GM19372 (cell line): ENCODE data around the gene DCDC2C.

Source experiments
- ATAC-seq: cut with Tn5 transposase; IDR thresholded peaks from one replicate; pipeline ENCODE4 v1.9.1; 2021; ENCODE audit warnings: mild to moderate bottlenecking, low read depth, moderate library complexity; ENCODE audit not compliant: unreplicated experiment

DCDC2C gene

GRCh38 chr2:3708576-3708975 lies 5.2 kb downstream of the DCDC2C start:
- ATAC-seq, result no peak

- no peak for ATAC-seq
Observed at GRCh38 chr2:3709225-3709624, 5.8 kb downstream of the DCDC2C start.

DNA sequence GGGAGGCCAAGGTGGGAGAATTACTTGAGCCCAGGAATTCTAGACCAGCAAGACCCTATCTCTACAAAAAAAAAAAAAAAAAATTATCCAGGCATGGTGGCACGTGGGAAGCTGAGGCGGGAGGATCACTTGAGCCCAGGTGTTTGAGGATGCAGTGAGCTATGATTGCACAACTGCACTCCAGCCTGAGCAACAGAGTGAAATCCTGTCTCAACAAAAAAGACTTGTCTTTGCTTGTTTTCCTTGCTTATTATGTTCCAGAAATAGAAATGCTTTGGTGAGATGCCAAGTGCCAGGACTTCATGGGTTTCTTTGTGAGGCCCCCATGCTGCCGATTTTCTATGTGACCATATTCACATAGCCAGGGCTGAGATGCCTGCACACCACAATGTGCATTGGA lies 9.0 kb downstream of the DCDC2C start:
- ATAC-seq, result no peak

DNA sequence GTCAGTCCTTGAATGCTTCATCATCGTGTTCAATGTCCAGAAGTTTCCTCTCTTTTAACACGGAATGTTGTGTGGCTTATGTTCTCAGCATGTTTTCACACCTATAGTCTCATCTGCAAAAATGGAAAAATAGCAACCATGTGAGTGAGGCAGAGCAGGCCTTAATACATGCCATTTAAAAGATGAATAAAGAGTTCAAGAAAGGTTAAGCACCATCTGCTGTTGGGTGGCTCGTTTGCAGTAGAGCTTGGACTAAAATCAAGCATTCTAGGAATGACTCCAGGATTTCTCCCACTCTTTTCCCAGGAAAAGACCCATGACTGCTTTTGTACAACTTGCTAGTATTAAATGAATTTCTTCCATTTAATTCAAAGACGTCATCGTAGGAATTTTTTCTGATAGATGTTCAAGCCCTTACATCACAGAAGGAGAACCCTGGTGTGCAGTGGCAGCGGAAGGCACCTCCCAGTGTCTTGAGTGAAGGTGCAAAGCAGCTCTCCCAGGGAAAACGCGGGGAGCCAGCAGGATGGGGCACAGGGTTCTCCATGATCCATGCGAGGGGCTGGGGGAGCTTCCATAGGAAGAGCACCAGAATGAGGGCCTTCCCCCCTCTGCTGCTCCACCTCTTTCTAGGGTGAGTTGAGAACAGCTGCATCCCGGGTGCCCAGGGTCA lies 9.6 kb downstream of the DCDC2C start:
- ATAC-seq, result no peak

DNA sequence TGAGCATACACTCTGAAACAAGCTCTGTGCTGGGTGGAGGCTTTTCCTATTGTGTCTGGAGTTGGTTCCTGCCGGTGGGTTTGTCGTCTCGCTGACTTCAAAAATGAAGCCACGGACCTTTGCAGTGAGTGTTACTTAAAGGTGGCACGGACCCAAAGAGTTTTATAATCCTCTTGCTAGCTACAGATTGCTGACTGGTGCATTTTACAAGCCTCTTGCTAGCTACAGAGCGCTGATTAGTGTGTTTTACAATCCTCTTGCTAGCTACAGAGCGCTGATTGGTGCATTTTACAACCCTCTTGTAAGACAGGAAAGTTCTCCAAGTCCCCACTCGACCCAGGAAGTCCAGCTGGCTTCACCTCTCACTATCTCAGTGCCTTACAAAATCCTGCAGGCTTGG lies 15.3 kb downstream of the DCDC2C start:
- no peak for ATAC-seq

GRCh38 chr2:3725002-3725401 lies 21.6 kb downstream of the DCDC2C start:
- no peak for ATAC-seq

- no peak for ATAC-seq
Observed at GRCh38 chr2:3725458-3726250, 22.3 kb downstream of the DCDC2C start.

DNA sequence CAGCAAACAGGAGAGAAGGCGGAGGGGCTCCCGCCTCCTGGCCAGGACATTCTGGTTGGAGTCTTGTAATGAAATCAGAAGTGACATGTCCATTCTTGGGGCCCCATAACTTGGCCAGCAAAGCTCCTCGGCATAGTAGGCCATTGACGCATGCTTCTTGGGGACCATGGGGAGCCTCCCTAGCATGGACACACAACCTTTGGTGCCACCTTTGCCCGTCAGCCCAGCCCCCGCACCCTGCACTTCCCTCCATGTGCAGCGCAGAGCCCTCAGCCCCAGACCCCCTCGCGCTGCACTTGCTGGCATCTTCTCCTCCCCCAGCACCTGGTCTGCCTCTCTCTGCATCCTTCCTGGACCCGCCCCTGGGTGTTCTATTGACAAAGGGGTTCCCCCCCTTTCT lies 23.1 kb downstream of the DCDC2C start:
- no peak for ATAC-seq

GRCh38 chr2:3727397-3728045 lies 24.1 kb downstream of the DCDC2C start:
- ATAC-seq, result no peak

GRCh38 chr2:3728104-3729054 lies 25.0 kb downstream of the DCDC2C start:
- no peak for ATAC-seq

GRCh38 chr2:3729055-3729448 lies 25.7 kb downstream of the DCDC2C start:
- no peak for ATAC-seq

DNA sequence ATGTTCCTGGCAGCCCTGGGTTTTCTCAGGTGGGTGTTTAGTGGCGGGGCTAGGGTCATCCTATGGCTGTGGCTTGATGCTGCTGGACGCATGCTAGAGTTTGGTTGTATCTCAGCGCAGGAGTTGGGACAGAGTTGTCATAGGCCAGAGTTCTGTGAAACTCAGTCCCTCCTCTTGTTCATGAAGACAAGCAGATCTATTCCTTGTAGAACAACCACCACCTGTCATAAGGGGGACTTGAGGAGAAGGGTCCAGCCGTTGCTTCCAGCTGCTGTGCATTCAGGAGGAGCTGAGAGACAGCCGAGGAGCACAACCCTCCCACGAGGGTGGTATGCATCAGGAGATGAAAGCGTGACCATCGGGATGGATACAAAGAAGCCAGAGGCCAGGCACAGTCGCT lies 26.4 kb downstream of the DCDC2C start:
- no peak for ATAC-seq

DNA sequence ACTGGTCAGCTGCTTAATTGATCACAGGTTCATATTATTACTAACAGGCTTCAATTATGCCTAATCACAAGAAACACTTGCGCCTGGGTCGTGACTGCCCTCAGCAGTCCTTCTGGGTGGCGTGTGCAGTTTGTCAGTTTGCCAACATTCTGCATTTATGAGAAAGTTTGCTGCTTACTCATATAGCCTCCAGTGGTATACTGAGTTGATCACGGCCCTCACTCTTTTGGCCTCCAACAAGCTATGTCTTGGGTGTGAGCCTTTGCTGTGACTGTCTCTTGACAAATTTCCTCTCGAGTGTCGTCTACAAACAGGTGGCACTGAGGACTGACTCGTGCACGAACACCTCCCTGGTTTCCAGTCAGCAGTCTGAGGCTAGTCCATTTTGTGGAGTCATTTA lies 27.3 kb downstream of the DCDC2C start:
- no peak for ATAC-seq

DNA sequence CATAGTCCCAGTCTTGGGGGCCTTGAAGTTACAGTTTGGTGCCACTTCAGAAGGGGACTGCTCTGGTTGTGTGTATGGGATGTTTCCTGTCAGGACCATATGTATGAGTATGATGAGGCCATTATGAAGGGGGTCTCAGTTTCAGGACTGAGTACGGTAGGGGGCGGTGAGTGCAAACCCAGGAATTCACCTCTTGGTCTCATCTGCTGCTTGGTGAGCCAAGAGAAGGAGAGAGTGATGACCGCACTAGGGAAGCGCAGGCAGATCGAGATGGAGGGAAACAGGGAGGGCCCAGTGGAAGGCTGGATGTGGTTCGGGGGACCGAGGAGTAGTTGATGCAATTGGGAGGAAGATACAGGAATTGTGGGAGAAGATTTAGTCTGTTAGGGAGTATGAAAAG lies 28.5 kb downstream of the DCDC2C start:
- ATAC-seq, result no peak

DNA sequence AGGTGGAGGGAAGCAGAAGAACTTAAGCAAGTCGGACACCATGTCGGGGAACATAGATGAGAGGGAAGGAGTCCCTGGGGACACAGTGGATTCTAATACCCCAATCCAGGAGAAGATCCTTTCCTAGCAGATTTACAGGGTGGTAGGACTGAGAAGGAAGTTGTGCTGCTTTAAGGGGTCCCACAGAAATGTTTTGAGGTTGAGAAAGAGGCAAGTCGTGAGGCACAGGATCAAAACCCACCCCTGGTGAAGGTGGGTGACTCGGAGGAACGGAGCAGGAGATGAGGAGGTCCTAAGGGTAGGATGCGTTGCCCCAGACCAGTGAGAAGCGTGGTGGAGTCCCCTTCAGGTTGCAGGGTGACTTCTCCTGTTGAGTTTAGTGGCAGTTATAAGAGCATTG lies 32.7 kb downstream of the DCDC2C start:
- no peak for ATAC-seq

DNA sequence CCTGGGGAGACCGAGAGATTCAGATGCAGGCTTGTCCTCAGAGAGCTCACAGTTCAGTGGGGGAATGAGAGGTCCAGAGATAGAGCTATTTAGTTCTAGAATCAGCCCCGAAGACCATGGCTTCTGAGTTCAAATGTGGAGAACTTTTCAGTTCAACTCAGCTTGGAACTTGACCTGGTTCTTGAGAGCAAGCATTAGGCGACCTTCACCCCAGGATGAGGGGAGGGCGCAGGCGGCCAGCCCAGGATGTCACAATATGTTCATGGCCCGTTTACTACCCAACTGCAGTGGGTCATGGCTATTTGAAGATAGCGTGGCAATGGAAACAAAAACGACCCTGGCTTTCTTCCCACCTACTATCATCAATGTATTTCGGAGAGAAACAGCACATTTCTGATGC lies 33.8 kb downstream of the DCDC2C start:
- ATAC-seq, result no peak

DNA sequence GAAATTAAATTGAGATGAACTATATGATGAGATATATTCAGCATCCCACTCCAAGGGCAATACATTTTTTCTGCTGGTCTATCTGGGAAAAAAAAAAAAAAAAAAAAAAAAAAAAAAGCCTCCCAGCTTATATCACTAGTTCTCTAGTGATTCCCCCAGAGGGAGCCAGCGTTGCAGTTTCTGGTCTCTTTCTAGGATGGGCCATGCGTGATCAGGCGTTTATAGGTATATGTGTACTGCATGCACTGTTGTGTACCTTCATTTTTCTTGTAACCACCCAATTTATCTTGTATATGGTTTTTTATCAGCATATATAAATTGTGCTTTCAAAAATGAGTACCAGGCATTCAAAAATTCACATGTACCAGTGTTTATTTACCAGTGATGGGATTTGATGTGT lies 35.1 kb downstream of the DCDC2C start:
- ATAC-seq, result no peak

DNA sequence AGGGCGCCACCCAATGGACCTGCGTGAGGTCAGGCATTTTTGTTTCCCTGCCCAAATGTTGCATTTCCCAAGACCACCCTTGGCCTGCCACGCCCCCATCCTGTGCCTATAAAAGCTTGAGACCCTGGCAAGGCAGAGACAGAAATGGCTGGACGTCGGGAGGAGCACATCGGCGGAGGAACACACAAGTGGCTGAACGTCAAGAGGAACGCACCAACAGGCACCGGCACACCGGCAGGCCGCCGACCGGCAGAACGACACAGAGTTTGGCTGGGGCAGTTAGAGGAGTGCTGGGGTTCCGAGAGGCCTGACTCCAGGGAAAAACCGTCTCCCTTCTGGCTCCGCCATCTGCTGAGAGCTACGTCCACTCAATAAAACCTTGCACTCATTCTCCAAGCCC lies 35.9 kb downstream of the DCDC2C start:
- no peak for ATAC-seq

DNA sequence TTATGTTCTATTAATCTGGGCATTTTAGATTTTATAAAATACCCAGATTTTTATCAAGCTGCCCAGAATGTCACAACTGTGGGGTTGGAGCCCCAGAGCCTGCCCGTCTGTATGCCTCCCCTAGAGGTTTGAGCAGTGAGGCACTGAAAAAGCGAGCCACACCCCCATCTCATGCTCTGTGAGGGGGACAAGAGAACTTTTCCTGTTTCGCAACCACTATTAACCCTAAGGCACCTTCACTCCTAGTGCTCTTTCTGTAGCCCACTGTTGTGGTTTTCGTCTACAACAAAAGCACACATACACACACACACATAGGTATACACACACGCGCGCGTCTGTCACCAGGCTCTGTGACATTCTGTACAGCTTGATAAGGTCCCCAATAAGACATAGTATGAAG lies 38.0 kb downstream of the DCDC2C start:
- no peak for ATAC-seq

DNA sequence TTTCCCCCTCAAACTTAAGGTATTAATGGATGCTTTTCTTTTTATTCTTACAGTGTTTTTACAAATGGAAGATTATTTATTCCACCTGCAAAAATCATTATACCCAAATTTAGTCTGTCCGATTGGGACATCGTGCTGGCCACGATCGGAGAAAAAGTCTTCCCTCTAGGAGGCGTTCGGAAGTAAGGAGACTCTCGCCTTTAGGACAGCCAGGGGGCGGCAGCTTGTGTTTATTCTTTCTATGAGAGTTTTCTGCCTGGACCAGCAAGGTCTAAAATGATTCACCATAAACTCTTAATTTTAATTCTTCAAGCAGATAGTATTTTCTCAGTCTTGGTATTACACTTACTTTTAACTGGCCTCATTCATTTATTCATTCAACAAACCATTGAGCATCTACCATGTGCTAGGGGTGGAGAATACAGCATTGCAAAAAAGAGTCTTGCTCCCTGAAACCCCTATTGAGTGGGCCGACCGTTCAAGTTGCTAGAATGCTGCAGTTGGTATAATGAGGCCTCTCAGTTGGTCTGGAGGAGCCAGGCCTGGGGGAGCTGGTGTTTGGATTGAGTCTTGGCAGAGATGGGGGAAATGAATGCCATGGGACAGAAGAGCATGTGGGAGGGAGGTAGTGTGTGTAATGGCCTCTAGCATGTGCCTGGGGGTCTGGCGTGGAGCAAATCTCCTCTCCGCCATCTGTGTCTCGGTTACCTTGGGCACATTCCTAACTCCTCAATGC lies 38.7 kb downstream of the DCDC2C start:
- ATAC-seq, result no peak
